ENCODE results near the gene VRK3.
A peak's percentile ranks its signal among the peaks of the same experiment; 100 is the strongest.

Gene VRK3

GRCh38 chr19:50030937-50031336 lies 5.8 kb upstream of the VRK3 start:
- DNase-seq (ENCODE audit: low read depth, low spot score) = no peak

GRCh38 chr19:50030225-50030624 lies 5.1 kb upstream of the VRK3 start:
- no peak for DNase-seq (ENCODE audit: low read depth, low spot score)

- no peak for DNase-seq (ENCODE audit: low read depth, low spot score)
These were observed 1.4 kb upstream of the VRK3 start for GRCh38 chr19:50026550-50026906.

DNA sequence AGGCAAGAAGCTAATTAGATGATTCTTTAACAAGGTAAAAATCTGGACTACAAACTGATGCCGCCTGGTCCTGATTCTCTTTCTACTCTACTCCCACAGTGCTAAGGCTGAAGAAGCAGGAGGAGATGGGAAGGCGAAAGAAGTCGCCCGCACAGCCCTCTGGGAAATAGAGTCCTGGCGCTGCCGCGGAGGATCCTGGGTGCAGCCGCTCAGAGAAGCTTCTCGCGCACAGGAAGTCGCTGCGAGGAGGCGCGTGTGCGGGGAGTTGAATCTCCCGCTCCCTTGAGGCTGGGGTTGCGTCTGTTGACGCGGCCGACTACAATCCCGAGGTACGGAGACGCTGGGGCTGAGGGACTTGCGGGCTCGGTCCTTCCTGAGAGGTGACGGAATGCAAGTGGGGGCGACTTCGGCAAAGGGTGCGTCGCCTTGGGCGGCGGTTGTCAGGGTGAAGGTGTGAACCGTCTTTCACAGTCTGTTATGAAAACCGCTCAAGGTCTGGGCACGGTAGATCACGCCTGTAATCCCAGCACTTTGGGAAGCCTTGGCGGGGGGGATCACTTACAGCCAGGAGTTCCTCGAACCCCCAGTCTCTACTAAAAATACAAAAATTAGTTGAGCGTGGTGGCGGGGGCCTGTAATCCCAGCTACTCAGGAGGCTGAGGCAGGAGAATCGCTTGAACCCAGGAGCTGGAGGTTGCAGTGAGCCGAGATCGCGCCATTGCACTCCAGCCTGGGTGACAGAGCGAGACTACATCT lies 800 bp upstream of the VRK3 start, which contains the start of gene ZNF473:
Gene ZNF473, plus strand, starts transcription at position 212 of the 756 bp plus-strand sequence. CDS start 5,078 bp downstream, outside the sequence.
- DNase-seq (ENCODE audit: low read depth, low spot score) = peak; percentile 97

DNA sequence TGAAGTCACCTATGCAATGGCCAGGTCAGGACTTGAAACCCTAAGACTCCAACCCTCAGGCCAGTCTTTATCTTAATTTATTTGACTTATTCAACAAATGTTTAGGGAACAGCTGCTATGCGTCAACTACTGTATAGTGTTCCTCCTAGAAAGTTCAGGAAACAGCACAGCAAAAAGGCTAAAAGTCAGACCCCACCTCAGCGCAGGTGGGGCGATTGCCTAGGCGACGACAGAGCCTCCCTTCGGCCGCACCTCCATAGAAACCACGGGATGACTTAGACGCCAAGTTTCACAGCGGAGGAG lies 502 bp downstream of the VRK3 start:
- peak; percentile 63 for DNase-seq (ENCODE audit: low read depth, low spot score)

GRCh38 chr19:50022823-50023222 lies 2.3 kb downstream of the VRK3 start:
- no peak for DNase-seq (ENCODE audit: low read depth, low spot score)

DNA sequence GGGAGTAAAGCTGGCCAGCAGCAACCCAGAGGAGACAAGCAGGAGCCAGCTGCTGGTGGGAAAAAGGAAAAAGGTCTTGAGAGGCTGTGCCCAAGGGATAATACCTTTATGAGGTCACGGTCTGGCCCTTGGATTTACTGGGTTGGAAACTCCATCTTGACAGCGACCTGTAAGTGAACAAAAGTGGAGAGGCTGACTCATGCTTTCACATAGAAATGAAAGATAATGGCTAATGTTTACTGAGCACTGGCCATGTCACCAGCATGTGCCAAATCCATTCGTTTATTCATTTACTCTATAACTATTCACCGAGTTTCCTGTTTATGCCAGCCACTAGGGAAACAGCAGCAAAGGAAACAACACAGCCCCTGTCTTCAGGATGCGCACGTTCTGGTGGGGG lies 4.7 kb downstream of the VRK3 start:
- peak; percentile 42 for DNase-seq (ENCODE audit: low read depth, low spot score)

DNA sequence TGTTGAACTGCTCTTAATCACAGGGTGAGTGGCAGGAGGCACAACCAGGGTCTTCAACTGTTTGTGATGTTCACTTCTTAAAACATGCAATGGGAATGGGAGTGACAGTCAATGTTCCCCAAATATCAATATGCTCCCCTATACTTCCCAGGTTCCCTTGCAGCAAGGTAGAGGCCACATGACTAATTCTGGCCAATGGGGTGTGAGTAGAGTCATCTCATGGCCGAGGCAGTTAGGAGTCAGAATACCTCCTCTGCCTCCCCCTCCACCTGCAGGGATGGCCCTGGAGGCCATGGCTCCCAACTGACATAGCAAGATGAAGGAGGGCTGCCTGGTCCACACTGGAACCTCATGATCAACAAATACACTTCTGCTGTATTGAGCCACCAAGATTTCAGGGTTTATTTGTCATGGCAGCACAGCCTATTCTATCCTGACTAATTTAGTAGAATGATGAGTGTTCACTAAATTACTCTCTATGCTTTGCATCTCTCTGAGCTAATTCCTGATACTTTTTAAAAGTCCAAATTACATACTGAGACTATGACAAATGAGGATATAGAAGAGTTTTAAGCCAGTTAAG lies 8.9 kb downstream of the VRK3 start:
- no peak for DNase-seq (ENCODE audit: low read depth, low spot score)

DNA sequence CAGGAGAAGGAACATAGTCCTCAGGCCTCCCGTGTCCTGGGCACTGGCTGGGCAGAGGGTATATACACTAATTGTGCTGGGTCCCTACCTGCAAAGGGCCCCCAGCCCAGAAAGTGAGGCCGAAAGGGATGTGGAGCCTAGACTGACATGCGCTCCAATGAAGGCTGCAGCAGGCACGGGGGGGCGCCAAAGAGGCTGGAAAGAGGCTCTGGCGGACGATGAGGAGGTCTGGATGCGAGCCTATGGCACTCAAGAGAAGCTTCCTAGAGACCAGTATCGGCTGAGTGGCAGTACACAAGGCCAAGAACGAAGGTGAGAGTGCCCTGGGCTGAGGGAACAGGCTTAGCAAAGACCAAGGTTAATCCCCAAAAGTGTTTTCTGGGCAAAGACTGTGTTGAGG lies 16.6 kb downstream of the VRK3 start:
- DNase-seq (ENCODE audit: low read depth, low spot score) = no peak

DNA sequence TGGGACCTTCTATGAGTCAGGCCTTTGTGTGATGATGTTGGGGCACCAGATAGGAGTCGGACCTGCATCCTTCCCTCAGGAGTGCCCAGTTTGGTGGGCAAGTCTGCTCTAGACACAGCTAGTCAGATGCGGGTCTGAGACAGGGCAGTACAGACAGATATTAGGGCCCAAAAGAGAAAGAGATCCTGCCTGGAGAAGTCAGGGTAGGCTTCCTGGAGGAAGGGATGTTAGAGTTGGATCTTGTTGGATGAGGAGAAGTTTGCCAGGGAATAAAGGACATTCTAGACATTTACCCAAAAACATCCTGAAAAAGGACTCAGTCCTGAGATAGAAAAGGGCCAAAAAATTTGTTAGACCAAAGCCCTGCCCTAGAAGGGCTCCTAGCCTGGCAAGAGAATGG lies 17.2 kb downstream of the VRK3 start:
- no peak for DNase-seq (ENCODE audit: low read depth, low spot score)

DNA sequence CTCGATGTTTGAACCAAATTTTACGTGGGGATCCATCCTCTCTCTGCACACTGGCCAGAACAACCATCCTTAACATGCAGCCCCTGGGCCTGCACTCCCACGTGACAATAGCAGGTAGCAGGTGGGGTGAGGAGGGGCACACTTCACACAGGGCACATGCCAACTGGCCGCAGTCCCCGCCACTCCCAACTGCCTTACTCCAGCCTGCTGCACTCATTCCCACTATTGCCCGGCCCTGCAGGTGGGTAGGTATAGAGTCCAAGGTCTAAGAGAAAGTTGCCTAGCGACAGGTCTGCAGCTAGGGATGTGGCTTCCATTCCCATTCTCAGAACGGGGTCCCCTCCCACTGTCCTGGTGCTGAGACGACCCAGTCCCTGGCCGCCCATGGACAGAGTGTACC lies 18.0 kb downstream of the VRK3 start:
- no peak for DNase-seq (ENCODE audit: low read depth, low spot score)

- DNase-seq (ENCODE audit: low read depth, low spot score) = no peak
These were observed 19.7 kb downstream of the VRK3 start for GRCh38 chr19:50005428-50005827.

GRCh38 chr19:50003810-50004419 lies 21.3 kb downstream of the VRK3 start:
- peak; percentile 94 for DNase-seq (ENCODE audit: low read depth, low spot score)

DNA sequence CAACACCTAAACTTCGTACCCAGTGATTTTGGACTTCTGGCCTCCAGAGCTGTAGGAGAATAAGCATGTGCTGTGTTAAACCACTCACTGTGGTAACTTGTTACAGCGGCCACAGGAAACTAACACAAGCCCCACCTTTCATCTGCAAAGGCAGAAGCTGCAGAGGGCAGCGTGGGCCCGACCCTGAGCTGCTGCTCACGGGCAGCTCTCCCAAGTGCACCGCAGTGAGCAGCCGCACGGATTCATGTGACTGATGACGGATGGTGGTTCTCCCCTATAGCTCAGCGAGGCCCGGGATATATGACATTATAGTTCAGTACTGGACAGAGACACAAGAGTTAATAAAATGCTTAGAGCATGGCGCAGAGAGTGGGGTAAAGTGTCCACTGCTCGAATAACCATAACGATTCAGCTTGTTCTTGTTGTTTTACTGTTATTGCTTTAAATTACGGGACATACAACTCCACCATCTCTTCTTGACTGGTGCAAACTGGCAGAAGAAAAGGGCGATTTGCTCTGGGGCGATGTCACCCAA lies 21.9 kb downstream of the VRK3 start:
- no peak for DNase-seq (ENCODE audit: low read depth, low spot score)

- no peak for DNase-seq (ENCODE audit: low read depth, low spot score)
These were observed 22.7 kb downstream of the VRK3 start for GRCh38 chr19:50002386-50002960.

DNA sequence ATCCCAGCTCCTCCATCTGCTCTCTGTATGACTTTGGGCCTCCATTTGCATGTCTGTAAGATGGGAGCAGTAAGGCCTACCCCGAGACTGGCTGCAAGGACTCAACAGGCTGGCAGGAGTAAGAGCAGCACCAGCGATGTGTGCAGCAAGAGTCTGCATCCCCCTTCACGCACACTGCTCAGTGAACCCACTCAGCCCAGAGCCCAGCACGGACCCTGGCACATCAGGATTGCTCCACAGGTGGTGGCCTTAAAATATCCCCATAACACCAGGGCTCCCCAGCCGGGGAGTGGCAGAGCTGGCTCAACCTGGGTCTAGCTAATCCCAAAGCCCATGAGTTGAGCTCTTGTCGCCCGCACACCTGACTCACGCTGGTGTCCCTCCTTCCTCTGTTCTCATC lies 23.4 kb downstream of the VRK3 start:
- no peak for DNase-seq (ENCODE audit: low read depth, low spot score)

GRCh38 chr19:50000841-50001557 lies 24.2 kb downstream of the VRK3 start:
- no peak for DNase-seq (ENCODE audit: low read depth, low spot score)

DNA sequence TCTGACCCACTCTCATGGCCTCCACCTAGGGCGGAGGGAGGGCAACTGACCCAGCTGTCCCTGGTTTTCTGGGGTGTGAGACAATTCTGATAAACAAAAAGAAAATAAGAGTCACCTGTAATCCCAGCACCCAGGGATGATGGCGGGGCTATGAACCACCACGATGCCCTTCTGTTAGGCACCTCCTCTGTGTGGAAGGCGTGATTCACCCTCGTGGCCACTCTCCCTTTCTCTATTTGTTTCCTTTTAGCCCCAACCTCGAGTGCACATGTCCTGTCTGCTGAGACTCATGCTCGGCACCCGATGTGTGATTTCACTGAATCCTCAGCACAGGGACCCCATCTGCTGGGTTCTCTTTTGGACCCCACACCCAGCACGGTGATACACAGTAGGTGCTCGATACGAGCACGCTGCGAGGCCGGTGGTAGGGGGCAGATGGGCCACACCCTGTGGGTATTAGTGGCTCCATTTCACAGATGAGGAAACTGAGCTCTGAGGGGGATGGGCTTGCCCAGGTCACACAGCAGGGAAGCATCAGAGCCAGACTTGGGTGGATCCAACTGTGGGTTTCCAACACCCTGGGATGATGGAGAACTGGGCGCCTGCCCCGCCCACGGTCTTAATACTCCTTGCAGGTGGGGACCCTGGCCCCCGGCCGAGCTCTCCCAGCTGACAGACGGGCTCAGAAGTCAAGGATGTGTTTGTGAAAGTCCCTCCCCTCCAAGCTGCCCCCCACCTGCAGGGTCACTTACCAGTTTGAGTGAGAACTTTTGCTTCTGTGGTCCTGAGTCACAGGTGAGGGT lies 24.9 kb downstream of the VRK3 start:
- DNase-seq (ENCODE audit: low read depth, low spot score) = no peak

DNA sequence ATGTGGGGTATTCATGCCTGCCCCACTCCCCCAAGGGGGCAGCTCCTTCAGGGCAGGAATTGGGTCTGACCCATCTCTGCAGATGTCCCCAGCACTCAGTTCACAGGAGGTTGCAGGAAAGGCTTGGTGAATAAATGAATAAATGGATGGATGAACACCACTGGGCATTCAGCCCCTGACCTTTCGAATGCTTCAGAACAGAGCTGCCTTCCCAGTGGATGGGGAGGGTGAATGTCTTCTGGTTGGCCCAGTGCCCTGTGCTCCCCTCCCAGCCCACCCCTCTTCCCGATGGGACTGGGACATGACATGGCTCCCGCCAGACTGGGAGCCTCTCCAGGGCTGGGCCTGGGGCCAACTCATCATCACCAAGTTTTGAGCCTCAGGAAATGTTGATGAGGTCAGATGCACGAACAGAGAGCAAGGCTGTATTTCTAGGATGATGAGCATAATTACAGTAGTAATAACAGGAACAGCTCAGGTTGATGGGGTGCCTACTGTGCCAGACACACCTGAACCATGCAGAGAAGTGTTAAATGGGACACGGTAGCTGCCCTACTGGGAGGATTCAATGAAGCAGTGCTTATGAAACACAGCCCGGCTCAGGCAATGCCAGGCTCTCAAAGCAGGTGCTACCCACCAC lies 25.7 kb downstream of the VRK3 start:
- peak; percentile 26 for DNase-seq (ENCODE audit: low read depth, low spot score)

- peak; percentile 17 for DNase-seq (ENCODE audit: low read depth, low spot score)
These were observed 27.5 kb downstream of the VRK3 start for GRCh38 chr19:49997709-49998108.

- DNase-seq (ENCODE audit: low read depth, low spot score) = peak; percentile 42
These were observed 36.7 kb downstream of the VRK3 start for GRCh38 chr19:49988433-49988832.
